A673 (cell line): ENCODE results near the gene SH3D21. TPM values are rescaled to one million over a fixed set of nuclear protein-coding genes. Genes with fewer than 3 reads are reported as not detected.

Source experiments
- BruUV-seq: library from RNA; stranded (reverse); fragments of 400-500 nt; replicated peaks from 2 replicates; lab custom pipeline; 2021; lab: Mats Ljungman, UMichigan
- CTCF ChIA-PET: fragments of 300-600 bp; sonication (Branson Sonifier 250); formaldehyde crosslinking; loops from one replicate; lab custom pipeline; 2022; ENCODE audit warnings: antibody characterized with exemption; lab: Charles Lee
- POLR2A ChIA-PET: fragments of 300-600 bp; sonication (Branson Sonifier 250); formaldehyde crosslinking; loops from one replicate; lab custom pipeline; 2022; ENCODE audit warnings: antibody characterized with exemption; ENCODE audit not compliant: low non-redundant PET; lab: Charles Lee
- DNase-seq: peaks from one replicate; pipeline ENCODE4 v3.0.0-alpha.2; 2015; ENCODE audit warnings: low spot score
- H3K27ac ChIP-seq: fragments of 200-600 bp; sonication (generic); 2 replicates; pipeline ENCODE4 v1.5.1; 2016; ENCODE audit warnings: mixed run types, low read depth, mild to moderate bottlenecking, mixed read lengths, antibody characterized with exemption, low read length; ENCODE audit not compliant: poor library complexity, severe bottlenecking
- H3K27me3 ChIP-seq: fragments of 200-600 bp; sonication (generic); replicated peaks from 2 replicates; pipeline ENCODE4 v1.6.1; 2017; ENCODE audit warnings: mixed run types, low read depth, mild to moderate bottlenecking, mixed read lengths, antibody characterized with exemption, low read length; ENCODE audit not compliant: insufficient read depth, poor library complexity
- H3K36me3 ChIP-seq: fragments of 200-600 bp; sonication (generic); 2 replicates; pipeline ENCODE4 v1.6.1; 2016; ENCODE audit warnings: mixed run types, mild to moderate bottlenecking, mixed read lengths, antibody characterized with exemption, low read length; ENCODE audit not compliant: insufficient read depth, poor library complexity, severe bottlenecking
- H3K4me1 ChIP-seq: fragments of 200-600 bp; sonication (generic); 2 replicates; pipeline ENCODE4 v1.6.1; 2017; ENCODE audit warnings: mixed run types, mild to moderate bottlenecking, mixed read lengths, antibody characterized with exemption, low read length; ENCODE audit not compliant: insufficient read depth, poor library complexity, severe bottlenecking
- H3K4me3 ChIP-seq: fragments of 200-600 bp; sonication (generic); 2 replicates; pipeline ENCODE4 v1.5.1; 2016; ENCODE audit warnings: low read depth, mixed run types, mild to moderate bottlenecking, mixed read lengths, low read length; ENCODE audit not compliant: poor library complexity, severe bottlenecking
- H3K9me3 ChIP-seq: fragments of 200-600 bp; sonication (generic); 2 replicates; pipeline ENCODE4 v1.6.1; 2016; ENCODE audit warnings: mixed run types, low read depth, mild to moderate bottlenecking, mixed read lengths, antibody characterized with exemption, low read length; ENCODE audit not compliant: poor library complexity, severe bottlenecking
- EZH2 ChIP-seq: fragments of 200-600 bp; sonication (generic); IDR thresholded peaks from 2 replicates; pipeline ENCODE4 v1.6.1; 2017; ENCODE audit warnings: borderline replicate concordance, low read depth, mild to moderate bottlenecking, mixed read lengths, antibody characterized with exemption, low read length; ENCODE audit not compliant: poor library complexity, severe bottlenecking
- intact Hi-C: fragments of 100-400 bp; cut with micrococcal nuclease; formaldehyde crosslinking; loops from one replicate; pipeline ENCODE4 v1.10.0; 2022; ENCODE audit not compliant: unreplicated experiment
- total RNA-seq: library from RNA; stranded (reverse); gene quantifications from 2 replicates; pipeline ENCODE4 v1.2.3, GENCODE V29; 2021
- TF ChIP-seq, protein P1 (sequence below): fragments of 300-800, 200-600 bp; sonication (generic); conservative IDR thresholded peaks from 2 replicates; pipeline ENCODE4 v1.5.1; 2017; ENCODE audit warnings: low read depth, mild to moderate bottlenecking, antibody characterized with exemption, low read length, moderate library complexity, mixed read lengths

Gene SH3D21
- total RNA-seq, 1 experiment from 2014 or later: 2.9 TPM

DNA sequence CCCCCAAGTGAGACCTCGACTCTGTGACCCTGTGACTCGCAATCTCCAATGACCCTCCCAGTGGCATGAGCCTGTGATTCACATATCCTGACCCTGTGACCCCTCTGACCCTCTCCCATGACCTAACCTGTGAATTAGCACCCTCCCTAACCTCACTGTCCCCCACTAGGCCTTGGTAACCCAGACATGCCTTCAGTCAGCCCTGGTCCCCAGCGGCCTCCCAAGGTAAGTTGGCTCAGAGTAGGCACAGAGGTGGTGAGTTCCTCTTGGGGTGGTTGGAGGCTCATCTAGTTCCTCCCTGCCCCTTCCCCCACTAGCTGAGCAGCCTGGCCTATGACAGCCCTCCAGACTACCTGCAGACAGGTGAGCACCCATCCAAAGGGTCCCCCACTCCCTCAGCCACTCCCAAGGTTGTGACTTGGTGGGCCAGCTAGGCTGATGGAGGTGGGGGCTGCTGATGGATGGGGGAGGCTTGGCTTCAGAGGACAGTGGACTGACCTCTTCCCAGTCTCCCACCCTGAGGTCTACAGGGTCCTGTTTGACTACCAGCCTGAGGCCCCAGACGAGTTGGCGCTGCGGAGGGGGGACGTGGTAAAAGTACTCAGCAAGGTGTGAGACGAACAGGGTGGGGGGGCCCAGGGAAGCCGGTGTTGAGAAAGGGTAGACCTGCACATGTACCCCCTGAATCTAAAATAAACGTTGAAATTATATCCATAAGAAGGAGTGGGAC, 1.6 kb downstream of the SH3D21 start:
- no peak for TF ChIP-seq EZH2
- TF ChIP-seq, protein P1, sequence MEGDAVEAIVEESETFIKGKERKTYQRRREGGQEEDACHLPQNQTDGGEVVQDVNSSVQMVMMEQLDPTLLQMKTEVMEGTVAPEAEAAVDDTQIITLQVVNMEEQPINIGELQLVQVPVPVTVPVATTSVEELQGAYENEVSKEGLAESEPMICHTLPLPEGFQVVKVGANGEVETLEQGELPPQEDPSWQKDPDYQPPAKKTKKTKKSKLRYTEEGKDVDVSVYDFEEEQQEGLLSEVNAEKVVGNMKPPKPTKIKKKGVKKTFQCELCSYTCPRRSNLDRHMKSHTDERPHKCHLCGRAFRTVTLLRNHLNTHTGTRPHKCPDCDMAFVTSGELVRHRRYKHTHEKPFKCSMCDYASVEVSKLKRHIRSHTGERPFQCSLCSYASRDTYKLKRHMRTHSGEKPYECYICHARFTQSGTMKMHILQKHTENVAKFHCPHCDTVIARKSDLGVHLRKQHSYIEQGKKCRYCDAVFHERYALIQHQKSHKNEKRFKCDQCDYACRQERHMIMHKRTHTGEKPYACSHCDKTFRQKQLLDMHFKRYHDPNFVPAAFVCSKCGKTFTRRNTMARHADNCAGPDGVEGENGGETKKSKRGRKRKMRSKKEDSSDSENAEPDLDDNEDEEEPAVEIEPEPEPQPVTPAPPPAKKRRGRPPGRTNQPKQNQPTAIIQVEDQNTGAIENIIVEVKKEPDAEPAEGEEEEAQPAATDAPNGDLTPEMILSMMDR: no peak
- Histone ChIP-seq H3K9me3 (no peaks in the 10 kb centered on the region), H3K36me3 (peaks cover 16% of the 10 kb centered on the region), H3K27me3 (no peaks in the 10 kb centered on the region), H3K4me1 (no peaks in the 10 kb centered on the region), H3K27ac (no peak overlapping the region), H3K4me3 (peak overlapping the region; percentile 53)
- no TSS peak for BruUV-seq
- ChIA-PET CTCF (no interaction called here), POLR2A (interaction anchor here (0.5 kb wide), 2 partner anchors 65 to 455 kb away, joined by 4 to 6 read pairs; no protein-coding TSS in a partner anchor)
- no peak for DNase-seq
- intact Hi-C loops: loop anchor here (10.0 kb wide), 1 partner anchor 117 kb away; no protein-coding TSS in a partner anchor

DNA sequence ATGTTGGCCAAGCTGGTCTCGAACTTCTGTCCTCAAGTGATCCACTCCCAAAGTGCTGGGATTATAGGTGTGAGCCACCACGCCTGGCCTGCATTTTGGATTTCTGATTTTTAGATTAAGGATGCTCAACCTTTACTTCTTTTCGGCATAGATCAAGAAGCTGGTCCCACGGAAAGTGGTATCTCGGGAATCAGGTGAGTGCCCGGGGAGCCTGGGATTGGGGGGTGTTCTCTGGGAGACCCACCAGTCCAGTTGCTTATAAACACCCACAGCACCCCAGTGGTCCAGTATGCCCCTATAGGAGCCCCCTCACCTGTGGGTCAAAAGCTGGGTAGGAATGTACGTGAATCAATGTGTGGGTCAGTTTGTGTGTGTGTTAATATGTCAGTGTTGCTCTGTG, 3.2 kb downstream of the SH3D21 start:
- H3K9me3 ChIP-seq: no peaks in the 10 kb centered on the region
- ChIA-PET POLR2A (interaction anchor here (0.6 kb wide), 1 partner anchor 230 kb away, joined by 13 read pairs; no protein-coding TSS in a partner anchor), CTCF (interaction anchor here (1.3 kb wide), 1 partner anchor 9 kb away, joined by 4 read pairs; no protein-coding TSS in a partner anchor)
- H3K4me3 ChIP-seq: no peak overlapping the region
- no peak overlapping the region for H3K27ac ChIP-seq
- no peaks in the 10 kb centered on the region for H3K4me1 ChIP-seq
- TF ChIP-seq, protein P1: no peak
- no peak for TF ChIP-seq EZH2
- no peaks in the 10 kb centered on the region for H3K27me3 ChIP-seq
- DNase-seq: no peak
- no TSS peak for BruUV-seq
- peaks cover 1% of the 10 kb centered on the region for H3K36me3 ChIP-seq
- intact Hi-C loops: loop anchor here (10.0 kb wide), 1 partner anchor 115 kb away; no protein-coding TSS in a partner anchor

DNA sequence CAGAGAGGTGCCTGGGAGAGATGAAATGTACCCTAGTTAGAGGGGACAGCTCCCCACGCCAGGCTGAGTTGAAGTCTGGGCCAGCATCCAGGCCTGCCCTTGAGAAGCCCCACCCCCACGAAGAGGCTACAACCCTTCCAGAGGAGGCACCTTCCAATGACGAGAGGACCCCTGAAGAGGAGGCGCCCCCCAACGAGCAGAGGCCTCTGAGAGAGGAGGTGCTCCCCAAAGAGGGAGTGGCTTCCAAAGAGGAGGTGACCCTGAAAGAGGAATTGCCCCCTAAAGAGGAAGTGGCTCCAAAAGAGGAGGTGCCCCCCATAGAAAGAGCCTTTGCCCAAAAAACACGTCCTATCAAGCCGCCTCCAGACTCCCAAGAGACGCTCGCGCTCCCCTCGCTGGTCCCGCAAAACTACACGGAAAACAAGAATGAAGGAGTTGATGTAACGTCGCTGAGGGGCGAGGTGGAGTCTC, 14.2 kb downstream of the SH3D21 start:
- POLR2A ChIA-PET: no interaction called here

More for the DNA sequence above, 14.2 kb downstream of the SH3D21 start:
- Histone ChIP-seq H3K4me3 (no peak overlapping the region), H3K36me3 (no peaks in the 10 kb centered on the region), H3K9me3 (no peaks in the 10 kb centered on the region), H3K4me1 (peaks cover 12% of the 10 kb centered on the region), H3K27ac (no peak overlapping the region), H3K27me3 (no peaks in the 10 kb centered on the region)
- no TSS peak for BruUV-seq
- CTCF ChIA-PET: no interaction called here
- TF ChIP-seq EZH2: no peak
- TF ChIP-seq, protein P1: no peak
- DNase-seq: no peak
- intact Hi-C loops: no loop called here
